Right renal pelvis (tissue), 4 donors: ENCODE measurements around the gene TIMM50. TPM values are rescaled to one million over a fixed set of nuclear protein-coding genes. Genes with fewer than 3 reads are reported as not detected.

Source experiments
- DNase-seq, 4 donors: peaks; one replicate each; pipeline ENCODE4 v3.0.0-alpha.2; 2013; ENCODE audit warnings: low read depth in 4 of 4, low spot score in 3 of 4, missing footprints in 1 of 4
- polyA plus RNA-seq, 4 donors: library from polyadenylated mRNA; unstranded; fragments of 120-200 nt; gene quantifications; one replicate each; pipeline ENCODE4 v1.2.1, GENCODE V29; 2013; ENCODE audit not compliant: insufficient read length in 4 of 4

TIMM50 gene
- polyA plus RNA-seq, 4 donors = 69.7 to 81.3 (median 73.9) TPM

GRCh38 chr19:39498798-39499642 lies 18.4 kb downstream of the TIMM50 start, which contains the start of gene DLL3:
Gene DLL3 (plus strand): TSS chr19:39498947. CDS start chr19:39498975, 28 bp downstream.
- DNase-seq = no peak

GRCh38 chr19:39499932-39500331 lies 19.3 kb downstream of the TIMM50 start:
- no peak for DNase-seq

GRCh38 chr19:39500543-39500942 lies 19.9 kb downstream of the TIMM50 start:
- DNase-seq = no peak

GRCh38 chr19:39501340-39501739 lies 20.7 kb downstream of the TIMM50 start:
- no peak for DNase-seq

GRCh38 chr19:39502640-39503417 lies 22.2 kb downstream of the TIMM50 start:
- DNase-seq = no peak

GRCh38 chr19:39506598-39506943 lies 25.9 kb downstream of the TIMM50 start:
- DNase-seq = no peak

- peak in 1 of 4 donors; percentile 61 for DNase-seq
Observed at GRCh38 chr19:39506944-39507714, 26.5 kb downstream of the TIMM50 start.

GRCh38 chr19:39507715-39508364 lies 27.2 kb downstream of the TIMM50 start:
- DNase-seq = no peak

GRCh38 chr19:39508629-39509028 lies 28.0 kb downstream of the TIMM50 start:
- DNase-seq = no peak

GRCh38 chr19:39509233-39509632 lies 28.6 kb downstream of the TIMM50 start:
- DNase-seq = no peak

- no peak for DNase-seq
Observed at GRCh38 chr19:39512988-39513387, 32.4 kb downstream of the TIMM50 start.

GRCh38 chr19:39514840-39515550 lies 34.4 kb downstream of the TIMM50 start, which contains the start of gene SELENOV:
Gene SELENOV (plus strand): TSS chr19:39515139. CDS start chr19:39515213, 74 bp downstream.
- DNase-seq = no peak

GRCh38 chr19:39515551-39516191 lies 35.0 kb downstream of the TIMM50 start:
- DNase-seq = no peak

- no peak for DNase-seq
Observed at GRCh38 chr19:39516270-39516669, 35.6 kb downstream of the TIMM50 start.

- DNase-seq = no peak
Observed at GRCh38 chr19:39517432-39517831, 36.8 kb downstream of the TIMM50 start.

GRCh38 chr19:39518458-39518857 lies 37.8 kb downstream of the TIMM50 start:
- no peak for DNase-seq

- DNase-seq = no peak
Observed at GRCh38 chr19:39518975-39519374, 38.3 kb downstream of the TIMM50 start.

GRCh38 chr19:39520541-39521484 lies 40.2 kb downstream of the TIMM50 start:
- DNase-seq = no peak
